ENCODE results near the gene CLIP4. TPM values are rescaled to one million over a fixed set of nuclear protein-coding genes. Genes with fewer than 3 reads are reported as not detected.

CLIP4 gene
- total and polyA plus RNA-seq, 2 of the 13 experiments (the other 11 are each of a cell fraction or from before 2014, with no cell fraction given) = 0.46 to 0.49 TPM

GRCh38 chr2:29193111-29193510 lies 77.9 kb downstream of the CLIP4 start:
- H3K9me3 ChIP-seq (ENCODE audit: low read length) = no peaks in the 10 kb centered on the region
- DNase-seq (ENCODE audit: low spot score) = no peak
- WGBS (ENCODE audit: low lambda C conversion rate) = 30% methylated on average over 10 of the region's 12 CpGs
- no peak overlapping the region for H3K4me3 ChIP-seq (replicated peaks in 1 of 3; ENCODE audit: insufficient read depth in 1 of 3, low read depth in 2 of 3, low read length in 3 of 3)
- no peak for TF ChIP-seq TP53 (CRISPR knock-in tag; conservative IDR thresholded peaks at IDR 0.05)
- TF ChIP-seq, protein P1, sequence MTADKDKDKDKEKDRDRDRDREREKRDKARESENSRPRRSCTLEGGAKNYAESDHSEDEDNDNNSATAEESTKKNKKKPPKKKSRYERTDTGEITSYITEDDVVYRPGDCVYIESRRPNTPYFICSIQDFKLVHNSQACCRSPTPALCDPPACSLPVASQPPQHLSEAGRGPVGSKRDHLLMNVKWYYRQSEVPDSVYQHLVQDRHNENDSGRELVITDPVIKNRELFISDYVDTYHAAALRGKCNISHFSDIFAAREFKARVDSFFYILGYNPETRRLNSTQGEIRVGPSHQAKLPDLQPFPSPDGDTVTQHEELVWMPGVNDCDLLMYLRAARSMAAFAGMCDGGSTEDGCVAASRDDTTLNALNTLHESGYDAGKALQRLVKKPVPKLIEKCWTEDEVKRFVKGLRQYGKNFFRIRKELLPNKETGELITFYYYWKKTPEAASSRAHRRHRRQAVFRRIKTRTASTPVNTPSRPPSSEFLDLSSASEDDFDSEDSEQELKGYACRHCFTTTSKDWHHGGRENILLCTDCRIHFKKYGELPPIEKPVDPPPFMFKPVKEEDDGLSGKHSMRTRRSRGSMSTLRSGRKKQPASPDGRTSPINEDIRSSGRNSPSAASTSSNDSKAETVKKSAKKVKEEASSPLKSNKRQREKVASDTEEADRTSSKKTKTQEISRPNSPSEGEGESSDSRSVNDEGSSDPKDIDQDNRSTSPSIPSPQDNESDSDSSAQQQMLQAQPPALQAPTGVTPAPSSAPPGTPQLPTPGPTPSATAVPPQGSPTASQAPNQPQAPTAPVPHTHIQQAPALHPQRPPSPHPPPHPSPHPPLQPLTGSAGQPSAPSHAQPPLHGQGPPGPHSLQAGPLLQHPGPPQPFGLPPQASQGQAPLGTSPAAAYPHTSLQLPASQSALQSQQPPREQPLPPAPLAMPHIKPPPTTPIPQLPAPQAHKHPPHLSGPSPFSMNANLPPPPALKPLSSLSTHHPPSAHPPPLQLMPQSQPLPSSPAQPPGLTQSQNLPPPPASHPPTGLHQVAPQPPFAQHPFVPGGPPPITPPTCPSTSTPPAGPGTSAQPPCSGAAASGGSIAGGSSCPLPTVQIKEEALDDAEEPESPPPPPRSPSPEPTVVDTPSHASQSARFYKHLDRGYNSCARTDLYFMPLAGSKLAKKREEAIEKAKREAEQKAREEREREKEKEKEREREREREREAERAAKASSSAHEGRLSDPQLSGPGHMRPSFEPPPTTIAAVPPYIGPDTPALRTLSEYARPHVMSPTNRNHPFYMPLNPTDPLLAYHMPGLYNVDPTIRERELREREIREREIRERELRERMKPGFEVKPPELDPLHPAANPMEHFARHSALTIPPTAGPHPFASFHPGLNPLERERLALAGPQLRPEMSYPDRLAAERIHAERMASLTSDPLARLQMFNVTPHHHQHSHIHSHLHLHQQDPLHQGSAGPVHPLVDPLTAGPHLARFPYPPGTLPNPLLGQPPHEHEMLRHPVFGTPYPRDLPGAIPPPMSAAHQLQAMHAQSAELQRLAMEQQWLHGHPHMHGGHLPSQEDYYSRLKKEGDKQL (CRISPR knock-in tag; IDR thresholded peaks at IDR 0.05; ENCODE audit: low read depth) = no peak
- no peak for TF ChIP-seq HNF4A (CRISPR knock-in tag; IDR thresholded peaks at IDR 0.05)
- TF ChIP-seq TCF7L2 (IDR thresholded peaks at IDR 0.05; ENCODE audit: low read depth, low read length) = no peak
- no peak for TF ChIP-seq ONECUT2 (CRISPR knock-in tag; IDR thresholded peaks at IDR 0.05)
- TF ChIP-seq RARG (CRISPR knock-in tag; IDR thresholded peaks at IDR 0.05; ENCODE audit: low read depth) = no peak
- TF ChIP-seq MAFF (IDR thresholded peaks at IDR 0.05; ENCODE audit: low read depth, low read length) = no peak
- TF ChIP-seq ZNF275 (CRISPR knock-in tag; IDR thresholded peaks at IDR 0.05; ENCODE audit: borderline replicate concordance) = no peak
- no peak for TF ChIP-seq SYNCRIP (IDR thresholded peaks at IDR 0.05; ENCODE audit: insufficient read depth, low read depth, low read length)
- TF ChIP-seq ZNF512B (CRISPR knock-in tag; IDR thresholded peaks at IDR 0.05; ENCODE audit: borderline replicate concordance) = no peak
- no peak for TF ChIP-seq ZMYM3 (CRISPR knock-in tag; IDR thresholded peaks at IDR 0.05)
- TF ChIP-seq NONO (IDR thresholded peaks at IDR 0.05) = no peak
- TF ChIP-seq NONO (CRISPR knock-in tag; conservative IDR thresholded peaks at IDR 0.05) = no peak
- no peak for TF ChIP-seq SATB2 (CRISPR knock-in tag; IDR thresholded peaks at IDR 0.05)
- in situ Hi-C loops (cut with HindIII; ENCODE audit: extremely low pct_ligation_motif_present, low pct_unique_long_range_greater_than_20kb) = loop anchor here (5.0 kb wide), 1 partner anchor 236 kb away; no protein-coding TSS in a partner anchor
- no peaks in the 10 kb centered on the region for H3K4me1 ChIP-seq (ENCODE audit: insufficient read depth, low read length)
- ATAC-seq = no peak
- intact Hi-C loops (cut with micrococcal nuclease; ENCODE audit: unreplicated experiment) = no loop called here
- CTCF ChIA-PET (ENCODE audit: low intra/inter-chr PET ratio, low total read pairs) = no interaction called here
- H3K27ac ChIP-seq (ENCODE audit: extremely low read length, insufficient read depth, low read length) = no peak overlapping the region
- no peaks in the 10 kb centered on the region for H4K20me1 ChIP-seq (ENCODE audit: insufficient read depth, low read length)
- no TSS peak for BruUV-seq (replicated peaks)
- FAIRE-seq = no peak
- H3K4me2 ChIP-seq (ENCODE audit: low read depth, low read length) = no peak overlapping the region
- no peaks in the 10 kb centered on the region for H3K79me2 ChIP-seq (ENCODE audit: insufficient read depth, low read length)
- POLR2A ChIA-PET = no interaction called here
- no peaks in the 10 kb centered on the region for H3K36me3 ChIP-seq (replicated peaks in 1 of 2; ENCODE audit: control insufficient read depth in 1 of 2, insufficient read depth in 2 of 2, low read length in 2 of 2)
- peaks cover 0 to 19% of the 10 kb centered on the region in 2 experiments; a peak in 3 of 5 replicates for H3K27me3 ChIP-seq (ENCODE audit: control insufficient read depth in 1 of 2, insufficient read depth in 2 of 2, low read length in 2 of 2)
- no peak overlapping the region for H3K9ac ChIP-seq (ENCODE audit: insufficient read depth, low read depth, low read length)
- H2AFZ ChIP-seq (ENCODE audit: low read length) = no peak overlapping the region
